A204.1 (cell line): ENCODE results near the gene SKA1.

Source experiments
- FAIRE-seq: peaks from 2 replicates; lab custom pipeline; 2012; peaks lifted over from hg19 to GRCh38; lab: Jason Lieb, UNC

The SKA1 gene, protein sequence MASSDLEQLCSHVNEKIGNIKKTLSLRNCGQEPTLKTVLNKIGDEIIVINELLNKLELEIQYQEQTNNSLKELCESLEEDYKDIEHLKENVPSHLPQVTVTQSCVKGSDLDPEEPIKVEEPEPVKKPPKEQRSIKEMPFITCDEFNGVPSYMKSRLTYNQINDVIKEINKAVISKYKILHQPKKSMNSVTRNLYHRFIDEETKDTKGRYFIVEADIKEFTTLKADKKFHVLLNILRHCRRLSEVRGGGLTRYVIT

DNA sequence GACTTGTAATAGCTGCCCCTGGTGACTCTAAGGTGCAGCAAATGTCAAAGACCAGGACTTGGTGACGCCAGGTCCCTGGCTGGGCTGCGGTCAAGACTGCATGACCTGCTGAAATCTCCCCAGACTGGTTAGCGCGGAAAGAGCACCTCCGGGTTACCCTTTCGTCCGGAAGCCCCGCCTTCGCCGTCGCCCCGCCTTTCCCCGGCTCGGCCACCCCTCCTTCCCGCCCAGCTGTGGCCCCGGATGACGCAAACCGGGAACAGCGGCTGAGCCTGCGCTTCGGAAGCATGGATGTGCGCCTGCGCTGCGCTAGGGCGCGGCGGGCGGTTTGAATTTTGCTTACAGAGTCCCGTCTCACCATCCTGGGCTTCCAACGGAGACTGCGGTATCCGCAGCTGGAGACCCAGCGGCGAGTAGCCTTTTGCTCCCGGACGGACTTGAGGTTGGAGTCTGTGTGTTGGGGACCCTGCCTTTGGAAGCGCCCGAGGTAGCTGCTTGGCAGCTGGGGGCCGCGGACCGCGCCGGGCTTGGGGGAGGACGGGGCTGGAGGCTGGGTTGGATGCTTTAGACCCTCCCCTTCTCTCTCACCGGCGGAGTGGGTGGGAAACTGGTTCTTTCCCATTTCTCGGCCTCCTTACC, at the start of gene SKA1:
Gene SKA1 (plus strand): TSS at position 294 of the 639 bp plus-strand sequence. CDS start 785 bp downstream, outside the sequence.
- FAIRE-seq: peak; percentile 93

DNA sequence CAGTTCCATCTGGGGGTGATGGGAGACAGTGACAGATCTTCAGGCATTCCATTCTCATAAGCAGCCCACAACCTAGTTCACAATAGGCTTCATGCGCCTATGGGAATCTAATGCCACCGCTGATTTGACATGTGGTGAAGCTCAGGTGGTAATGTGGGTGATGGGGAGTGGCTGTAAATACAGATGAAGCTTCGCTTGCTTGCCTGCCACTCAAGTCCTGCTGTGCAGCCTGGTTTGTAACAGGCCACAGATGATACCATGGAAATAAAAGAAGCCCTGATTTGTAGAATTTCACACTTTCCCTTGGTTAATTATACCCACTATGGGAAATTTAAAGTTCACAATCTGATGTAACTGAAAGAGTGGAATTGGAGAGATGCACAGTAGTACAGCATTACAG, 46.9 kb upstream of the SKA1 start:
- FAIRE-seq: no peak

DNA sequence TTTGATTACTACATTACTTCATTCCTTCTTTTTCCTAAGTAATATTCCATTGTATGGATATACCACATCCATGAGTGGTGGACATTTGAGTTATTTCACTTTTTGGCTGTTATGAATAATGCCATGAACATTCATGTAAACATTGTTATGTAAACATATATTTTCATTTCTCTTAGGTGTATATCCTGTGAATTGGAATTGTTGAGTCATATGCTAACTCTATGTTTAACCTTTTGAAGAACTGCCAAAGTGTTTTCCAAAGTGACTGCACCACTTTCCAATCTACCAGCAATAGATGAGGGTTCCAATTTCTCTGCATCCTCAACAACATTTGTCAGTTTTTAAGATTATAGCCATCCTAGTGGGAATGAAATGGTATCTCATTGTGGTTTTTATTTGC, 44.7 kb upstream of the SKA1 start:
- no peak for FAIRE-seq

DNA sequence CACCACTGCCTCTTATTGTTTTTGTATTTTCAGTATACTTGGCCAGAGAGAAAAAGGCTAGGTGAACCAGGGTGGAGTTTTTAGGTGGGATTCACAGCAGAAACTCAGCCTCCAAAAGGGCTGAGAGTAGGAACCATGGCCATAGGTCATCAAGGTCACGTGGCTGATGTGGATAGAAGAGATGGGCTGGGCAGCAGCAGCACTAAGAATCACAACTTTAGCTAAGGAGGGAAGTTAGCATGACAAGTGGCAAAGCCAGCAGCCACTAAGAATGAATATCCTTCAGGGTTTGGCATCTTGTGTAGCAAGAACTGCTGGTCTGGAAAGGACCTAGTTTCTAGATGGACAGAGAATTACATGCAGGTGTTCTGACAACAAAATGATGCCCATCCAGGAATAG, 43.2 kb upstream of the SKA1 start:
- no peak for FAIRE-seq

DNA sequence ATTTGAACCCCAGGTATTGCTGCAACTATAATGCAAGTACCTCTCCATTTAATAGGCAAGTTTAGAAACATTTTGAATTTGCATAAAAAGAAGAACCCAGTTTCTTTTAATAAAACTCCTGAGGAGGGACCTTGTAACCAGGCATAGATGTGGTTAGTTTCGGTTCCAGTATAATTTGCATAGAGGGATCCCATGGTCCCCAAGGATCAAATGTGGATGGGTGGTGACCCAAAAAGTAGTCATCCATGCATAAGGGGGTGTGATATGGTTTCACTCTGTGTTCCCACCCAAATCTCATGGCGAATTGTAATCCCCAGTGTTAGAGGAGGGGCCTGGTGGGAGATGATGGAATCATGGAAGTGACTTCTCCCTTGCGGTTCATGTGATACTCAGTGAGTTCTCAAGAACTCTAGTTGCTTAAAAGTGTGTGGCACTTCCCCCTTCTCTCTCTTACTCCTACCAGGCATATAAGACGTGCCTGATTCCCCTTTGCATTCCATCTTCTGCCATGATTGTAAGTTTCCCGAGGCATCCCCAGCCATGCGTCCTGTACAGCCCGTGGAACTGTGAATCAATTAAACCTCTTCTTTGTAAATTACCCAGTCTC, 40.2 kb upstream of the SKA1 start:
- FAIRE-seq: no peak

DNA sequence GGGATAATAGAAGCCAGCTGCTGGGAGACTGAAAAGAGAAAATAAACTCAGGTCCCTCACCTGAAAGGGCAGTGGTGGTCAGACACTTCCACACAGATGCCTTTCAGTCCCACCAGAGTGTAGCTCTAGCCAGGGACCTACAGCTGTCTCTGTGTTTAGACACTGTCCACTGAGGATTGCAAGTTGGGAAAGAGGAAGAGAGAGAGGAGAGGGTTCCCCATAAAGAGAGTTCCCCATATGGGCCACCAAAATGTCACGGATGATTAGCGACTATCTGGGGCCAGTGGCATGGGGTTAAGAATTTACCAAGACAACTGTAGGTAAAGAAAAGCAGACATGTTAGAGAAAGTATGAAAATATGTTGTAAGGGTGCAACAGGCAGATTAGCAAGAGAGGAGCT, 36.7 kb upstream of the SKA1 start:
- FAIRE-seq: no peak

DNA sequence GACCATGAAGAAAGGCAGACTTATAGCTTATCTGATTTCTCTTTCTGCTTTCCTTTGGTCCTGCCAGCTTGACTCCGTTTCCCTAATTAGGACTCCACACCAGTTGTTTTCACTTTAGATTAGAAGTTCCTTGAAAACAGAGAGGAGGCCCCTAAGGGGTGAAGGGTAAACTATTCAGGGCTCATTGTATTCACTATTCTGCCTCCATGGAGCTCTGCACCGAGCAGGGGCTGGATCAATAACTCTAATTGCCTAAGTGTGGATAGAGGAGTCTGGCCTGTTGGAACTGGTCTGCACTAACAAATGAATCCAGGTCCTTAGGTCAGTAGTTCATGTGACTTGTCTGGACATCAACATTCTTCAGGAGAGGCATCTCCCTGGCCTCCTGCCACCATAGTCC, 36.1 kb upstream of the SKA1 start:
- FAIRE-seq: no peak

DNA sequence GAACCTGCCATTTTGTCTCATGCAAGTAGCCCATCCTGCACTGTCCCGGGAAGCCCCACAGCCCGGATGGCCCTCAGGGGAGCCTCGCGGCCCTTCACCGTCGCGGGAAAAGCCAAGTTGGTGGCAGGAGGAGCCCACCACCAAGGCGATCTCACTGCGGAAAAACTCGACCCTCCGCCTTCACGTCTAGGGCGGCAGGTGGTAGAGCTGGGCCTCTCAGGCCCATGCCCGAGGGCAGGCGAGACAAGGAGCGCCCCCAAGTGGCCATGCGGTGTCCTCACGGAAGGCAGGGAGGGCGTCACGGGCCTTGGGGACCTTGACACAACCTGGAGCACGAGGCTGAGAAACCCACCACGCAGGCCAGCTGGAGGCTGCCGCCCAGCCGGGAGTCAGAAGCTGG, 34.8 kb upstream of the SKA1 start:
- FAIRE-seq: no peak

DNA sequence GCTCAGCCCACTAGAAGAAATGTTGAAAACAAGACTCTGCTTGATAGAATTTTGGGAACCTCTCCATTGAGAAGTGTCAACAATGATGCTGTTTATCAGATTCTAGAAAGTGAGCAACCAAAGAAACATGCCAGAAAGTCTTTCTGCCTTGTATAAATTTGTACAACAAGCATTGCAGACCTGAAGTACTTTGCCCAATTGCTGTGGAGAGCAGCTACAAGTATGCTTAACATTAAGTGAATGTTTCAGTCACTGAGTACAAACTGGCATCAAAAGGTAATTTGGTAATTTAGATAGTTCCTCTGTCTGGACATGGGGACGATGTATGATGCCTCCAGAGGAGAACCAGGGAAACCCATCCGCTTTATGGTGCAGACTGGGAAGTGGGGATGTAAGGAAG, 33.4 kb upstream of the SKA1 start:
- FAIRE-seq: no peak

DNA sequence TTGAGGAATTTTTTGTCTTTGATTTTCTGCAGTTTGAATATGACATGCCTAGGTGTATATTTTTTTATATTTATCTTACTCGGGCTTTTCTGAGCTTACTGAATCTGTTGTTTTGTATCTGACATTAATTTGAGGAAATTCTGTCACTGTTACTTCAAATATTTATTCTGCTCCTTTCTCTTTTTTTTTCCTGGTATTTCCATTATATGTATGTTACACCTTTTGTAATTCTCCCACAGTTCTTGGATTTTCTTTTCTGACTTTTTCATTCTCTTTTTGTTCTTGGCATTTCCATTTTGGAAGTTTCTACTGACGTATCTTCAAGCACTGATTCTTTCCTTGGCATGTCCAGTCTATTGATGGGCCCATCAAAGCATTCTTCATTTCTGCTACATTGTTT, 24.1 kb upstream of the SKA1 start:
- FAIRE-seq: no peak

DNA sequence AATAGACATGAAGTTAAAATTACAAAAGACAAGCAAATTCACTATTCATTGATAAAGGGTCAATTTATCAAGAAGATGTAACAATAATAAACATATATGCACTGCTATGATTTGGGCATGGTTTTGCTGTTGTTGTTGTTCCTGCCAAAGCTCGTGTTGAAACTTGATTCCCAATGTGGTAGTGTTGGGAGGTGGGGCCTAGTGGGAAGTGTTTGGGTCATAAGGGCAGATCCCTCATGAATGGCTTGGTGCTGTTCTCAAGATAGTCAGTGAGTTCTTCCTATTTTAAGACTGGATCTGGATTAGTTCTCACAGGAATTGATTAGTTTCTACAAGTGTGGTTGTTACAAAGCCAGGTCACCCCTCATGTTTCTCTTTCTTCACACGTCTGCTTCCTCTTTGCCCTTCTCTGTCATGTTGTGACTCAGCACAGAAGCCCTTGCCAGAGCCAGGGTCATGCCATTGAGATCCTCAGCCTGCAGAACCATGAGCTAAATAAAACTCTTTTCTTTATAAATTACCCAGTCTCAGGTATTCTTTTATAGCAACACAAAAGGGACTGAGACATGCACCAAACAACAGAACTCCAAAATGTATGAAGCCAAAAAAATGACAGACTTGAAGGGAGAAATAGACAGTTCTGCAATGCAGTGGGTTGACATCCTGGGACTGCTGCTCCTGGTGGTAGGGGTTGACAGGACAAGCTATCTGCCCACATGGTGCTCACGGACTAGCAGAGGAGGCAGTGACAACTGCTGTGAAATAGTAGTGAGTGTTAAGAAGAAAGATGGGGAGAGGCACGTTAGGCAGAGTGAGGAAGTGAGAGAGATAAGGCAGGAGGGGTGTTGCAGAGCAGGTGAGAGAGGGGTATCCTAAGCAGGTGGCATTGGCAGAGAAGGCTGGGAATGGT, 18.6 kb upstream of the SKA1 start:
- no peak for FAIRE-seq

DNA sequence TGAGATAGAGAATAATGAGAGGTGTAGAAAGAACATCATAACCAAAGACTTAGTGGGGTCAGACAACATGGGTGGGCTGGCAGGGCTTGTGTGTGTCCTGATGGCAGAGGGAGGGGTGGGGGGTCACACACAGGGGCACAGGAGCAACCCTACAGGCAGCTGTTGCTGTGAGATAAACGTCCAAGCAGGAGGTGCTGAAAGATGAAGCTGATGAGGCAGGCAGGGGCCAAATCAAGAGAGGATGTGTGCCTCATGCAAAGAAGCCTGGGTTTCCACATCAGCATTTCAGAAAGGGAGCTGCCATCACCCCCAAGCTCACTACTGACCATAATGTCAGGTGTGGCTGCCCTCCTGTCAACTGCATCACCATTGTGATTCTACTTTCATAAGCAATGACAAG, 16.0 kb upstream of the SKA1 start:
- FAIRE-seq: no peak

DNA sequence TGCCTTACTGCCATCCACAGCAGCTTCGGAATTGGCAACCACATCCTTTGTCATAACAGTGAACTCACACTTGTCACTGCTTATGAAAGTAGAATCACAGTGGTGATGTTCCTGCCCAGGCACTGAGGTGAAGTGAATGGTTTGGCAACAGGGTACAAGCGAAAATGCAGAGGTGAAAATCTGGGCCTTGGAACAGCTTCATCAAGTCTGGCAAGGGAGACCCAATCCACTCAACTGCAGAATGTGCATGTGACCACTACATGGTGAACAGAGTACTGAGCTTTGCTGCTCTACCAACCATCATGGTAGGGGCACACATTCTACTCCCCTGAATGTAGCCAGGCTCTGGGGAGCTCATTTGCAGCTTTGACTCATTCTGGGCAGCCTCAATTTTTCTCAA, 15.0 kb upstream of the SKA1 start:
- no peak for FAIRE-seq

DNA sequence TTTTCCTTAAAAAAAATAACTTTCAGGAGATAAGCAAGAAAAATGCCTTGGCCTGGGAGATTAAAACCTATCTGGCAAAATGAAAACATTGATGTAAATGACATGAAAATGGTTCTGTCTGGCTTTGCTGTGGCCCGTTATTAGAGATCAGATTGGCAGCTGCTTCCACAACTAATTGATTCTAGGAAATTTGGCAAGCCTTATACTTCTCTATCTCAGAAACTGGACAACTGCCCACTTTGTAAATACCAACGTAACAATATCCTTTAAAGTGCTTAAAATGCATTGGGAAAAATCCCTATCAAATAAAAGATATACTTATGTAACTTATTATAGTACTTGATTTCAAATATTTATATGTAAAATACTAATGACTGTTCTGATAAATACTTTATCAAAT, 14.2 kb upstream of the SKA1 start:
- FAIRE-seq: no peak

DNA sequence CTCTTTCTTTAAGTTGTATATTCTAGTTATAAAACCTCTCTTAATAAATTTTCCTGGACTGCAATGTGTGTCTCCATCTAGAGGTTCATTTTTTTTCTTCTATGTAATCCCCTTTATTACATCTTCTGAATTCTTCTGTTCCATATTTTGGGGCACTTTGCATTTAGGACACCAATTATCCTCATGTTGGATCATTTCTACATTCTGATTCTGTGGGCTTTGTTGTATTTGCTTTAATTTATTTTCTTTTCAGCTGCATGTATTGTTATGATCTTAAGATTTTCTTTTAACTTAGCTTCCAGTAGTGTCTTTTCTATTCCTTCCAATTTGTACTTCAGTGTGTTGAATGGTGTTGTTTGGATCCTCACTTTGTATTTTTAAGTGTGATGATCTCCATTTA, 5.2 kb upstream of the SKA1 start:
- no peak for FAIRE-seq

DNA sequence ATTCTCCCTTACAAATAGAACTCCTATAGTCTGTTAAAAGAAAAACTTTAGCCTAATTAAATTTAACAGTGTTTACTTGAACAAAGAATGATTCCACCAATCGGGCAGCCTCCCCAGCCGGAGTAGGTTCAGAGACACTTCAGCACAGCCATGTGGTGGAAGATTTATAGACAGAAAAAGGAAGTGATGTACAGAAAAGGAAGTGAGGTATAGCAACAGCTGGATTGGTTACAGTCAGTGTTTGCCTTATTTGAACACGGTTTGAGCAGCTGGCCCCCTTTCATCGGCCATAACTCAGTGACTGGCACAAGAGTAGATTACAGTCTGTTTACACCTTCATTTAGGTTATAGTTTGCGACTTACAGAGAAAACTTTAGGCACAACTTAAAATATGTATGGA, 2.1 kb upstream of the SKA1 start:
- FAIRE-seq: no peak

DNA sequence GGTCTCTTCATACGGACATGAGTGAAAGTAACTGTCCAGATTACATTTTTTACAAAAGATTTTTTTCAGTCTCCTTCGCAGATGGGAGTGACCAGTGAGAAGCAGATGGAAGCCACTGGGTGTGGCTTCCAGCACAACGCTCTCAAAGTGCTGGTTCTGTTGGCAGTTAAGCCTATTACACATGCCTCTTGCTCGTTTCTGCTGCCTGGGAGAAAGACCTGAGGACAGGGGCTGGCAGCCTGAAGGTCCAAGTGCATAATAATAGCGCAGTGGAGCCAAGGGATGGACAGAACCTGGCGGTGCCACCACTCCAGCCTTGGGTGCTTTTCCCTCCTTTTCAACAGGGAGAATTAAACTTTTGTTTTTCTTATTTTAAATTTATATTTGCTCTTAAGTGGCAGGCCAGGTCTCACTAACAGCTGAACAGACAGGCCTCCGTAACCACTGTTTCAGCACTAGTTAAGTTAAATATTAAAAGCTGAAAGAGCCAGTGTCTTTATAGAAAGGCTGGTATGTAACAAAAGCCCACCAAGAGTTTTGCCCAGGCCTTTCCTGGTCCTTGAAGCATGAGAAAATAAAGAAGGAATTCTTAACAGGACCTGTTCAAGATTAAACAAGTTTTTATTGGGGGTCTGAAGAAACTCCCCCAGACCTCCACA, 1.2 kb upstream of the SKA1 start:
- no peak for FAIRE-seq

DNA sequence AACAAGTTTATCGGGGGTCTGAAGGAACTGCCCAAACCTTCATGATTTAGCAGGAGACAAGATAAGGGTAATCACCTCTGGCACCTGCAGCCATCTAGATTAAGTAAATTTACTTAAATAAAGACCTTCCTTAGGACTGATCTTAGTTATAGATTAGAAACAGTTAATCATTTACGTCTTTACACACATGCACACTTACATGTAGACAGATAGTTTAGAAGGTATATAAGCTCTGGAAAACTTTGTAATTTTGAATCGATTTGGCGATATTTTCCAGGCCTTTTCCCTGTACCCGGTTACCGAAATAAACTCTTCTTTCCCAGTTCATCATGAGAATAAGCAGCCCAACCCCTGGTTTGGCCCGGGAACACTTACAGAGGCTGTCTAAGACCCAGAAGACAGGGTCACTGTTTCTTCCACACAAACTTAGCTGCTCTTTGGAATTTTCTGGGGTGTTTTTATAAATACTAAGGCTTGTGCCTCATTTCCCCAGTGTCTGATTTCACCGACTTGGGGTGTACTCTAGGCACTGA, 560 bp upstream of the SKA1 start:
- no peak for FAIRE-seq

DNA sequence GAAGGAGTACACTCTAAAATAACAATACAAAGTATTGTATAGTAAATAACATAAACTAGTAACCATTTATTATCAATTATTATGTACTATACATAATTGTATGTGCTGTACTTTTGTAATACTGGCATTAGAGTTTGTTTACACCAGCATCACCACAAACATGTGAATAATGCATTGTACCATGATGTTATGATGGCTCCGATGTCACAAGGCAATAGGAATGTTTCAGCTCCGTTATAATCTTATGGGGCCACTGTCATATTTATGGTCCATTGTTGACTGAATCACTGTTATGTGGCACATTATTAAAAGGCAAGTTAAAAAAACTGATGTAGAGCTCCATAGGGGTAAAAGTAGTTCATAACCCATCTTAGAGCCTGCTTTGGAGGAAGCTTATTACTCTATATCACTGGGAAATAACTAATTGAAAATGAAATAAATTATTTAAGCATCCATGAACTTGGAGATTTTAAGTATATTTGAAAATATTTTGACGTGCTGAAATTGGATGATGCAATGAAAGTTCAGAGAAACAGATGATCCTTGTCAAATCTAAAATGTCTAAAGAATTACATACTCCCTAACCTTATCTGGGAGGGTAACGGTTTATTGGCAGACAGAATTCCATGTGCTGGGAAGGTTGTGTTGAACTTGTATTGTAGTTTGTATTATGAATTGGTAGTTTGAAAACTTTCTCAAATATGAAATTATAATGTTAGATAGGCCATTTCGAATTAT, 2.4 kb downstream of the SKA1 start:
- FAIRE-seq: no peak

DNA sequence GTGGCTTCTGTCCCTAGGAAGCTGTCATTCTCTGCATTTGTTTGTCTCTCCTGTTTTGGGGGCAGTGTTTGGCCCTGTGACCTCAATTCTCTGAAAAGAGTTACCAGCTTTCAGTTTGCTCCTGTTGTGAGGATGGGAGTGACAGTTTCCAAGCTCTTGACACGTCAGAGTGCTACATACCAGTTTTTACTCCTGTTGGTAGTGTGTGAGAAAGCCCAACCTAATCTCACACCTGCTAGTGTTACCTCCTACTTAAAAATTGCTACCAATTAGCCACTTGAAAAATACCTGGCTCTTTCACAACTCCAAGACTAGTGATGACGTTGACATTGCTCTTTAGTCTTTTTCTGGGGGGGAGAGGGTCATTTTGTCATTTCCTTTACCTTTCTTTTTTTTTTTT, 14.1 kb downstream of the SKA1 start:
- FAIRE-seq: no peak

DNA sequence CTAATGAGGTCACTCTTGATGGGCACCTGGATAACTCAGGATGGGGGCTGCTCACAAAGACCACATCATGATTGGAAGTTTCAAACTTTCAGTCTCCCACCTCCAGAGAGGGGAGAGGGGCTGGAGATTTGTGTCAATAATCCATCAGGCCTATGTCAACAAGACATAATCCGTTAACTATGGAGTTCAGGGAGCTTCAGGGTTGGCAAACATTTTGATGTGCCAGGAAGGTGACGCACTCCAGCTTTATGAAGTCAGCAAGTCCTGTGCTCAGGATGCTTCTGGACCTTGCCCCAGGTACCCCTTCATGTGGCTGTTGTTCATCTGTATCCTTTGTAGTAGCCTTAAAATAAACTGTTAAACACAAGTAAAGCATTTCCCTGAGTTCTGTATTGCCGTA, 19.0 kb downstream of the SKA1 start:
- FAIRE-seq: no peak
